IPS-18a (cell line): ENCODE results near the gene GUCD1.

Source experiments
- H3K27ac ChIP-seq: one replicate; pipeline ENCODE4 v1.5.1; 2013; ENCODE audit warnings: low read length
- H3K27me3 ChIP-seq: one replicate; pipeline ENCODE4 v1.6.1; 2013; ENCODE audit warnings: mild to moderate bottlenecking, low read length; ENCODE audit not compliant: control insufficient read depth, insufficient read depth
- H3K36me3 ChIP-seq: one replicate; pipeline ENCODE4 v1.6.1; 2013; ENCODE audit warnings: low read depth, low read length; ENCODE audit not compliant: control insufficient read depth
- H3K4me1 ChIP-seq: one replicate; pipeline ENCODE4 v1.6.1; 2013; ENCODE audit warnings: low read depth, low read length; ENCODE audit not compliant: control insufficient read depth
- H3K4me3 ChIP-seq: one replicate; pipeline ENCODE4 v1.5.1; 2013; ENCODE audit warnings: low read length
- H3K9ac ChIP-seq: one replicate; pipeline ENCODE4 v1.6.1; 2013; ENCODE audit warnings: mild to moderate bottlenecking, low read length, moderate library complexity
- H3K9me3 ChIP-seq: one replicate; pipeline ENCODE4 v1.6.1; 2013; ENCODE audit warnings: low read depth, low read length; ENCODE audit not compliant: control insufficient read depth

The GUCD1 gene

DNA sequence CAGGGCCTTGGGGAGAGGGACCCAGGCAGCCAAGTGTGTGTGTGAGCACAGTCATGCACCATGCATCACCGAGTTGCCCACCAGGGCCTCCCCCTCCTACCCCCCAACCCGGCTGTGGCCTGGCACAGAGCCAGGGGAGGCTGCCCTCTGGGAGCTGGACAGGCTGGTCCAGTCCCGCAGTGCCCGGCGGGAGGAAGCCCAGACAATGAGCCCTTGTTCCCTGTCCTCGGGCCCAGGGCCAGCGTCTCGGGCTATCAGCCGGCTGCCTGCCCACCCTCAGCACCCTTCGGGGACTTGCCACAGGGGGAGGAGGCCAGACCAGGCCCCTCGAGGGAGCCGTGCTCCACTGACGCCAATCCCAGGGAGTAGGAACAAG is 33.4 kb upstream of the GUCD1 start:
- Histone ChIP-seq H3K36me3 (peaks cover 6% of the 10 kb centered on the region), H3K9me3 (no peaks in the 10 kb centered on the region), H3K4me3 (no peak overlapping the region), H3K27ac (no peak overlapping the region), H3K9ac (no peak overlapping the region), H3K4me1 (peaks cover 5% of the 10 kb centered on the region), H3K27me3 (no peaks in the 10 kb centered on the region)

DNA sequence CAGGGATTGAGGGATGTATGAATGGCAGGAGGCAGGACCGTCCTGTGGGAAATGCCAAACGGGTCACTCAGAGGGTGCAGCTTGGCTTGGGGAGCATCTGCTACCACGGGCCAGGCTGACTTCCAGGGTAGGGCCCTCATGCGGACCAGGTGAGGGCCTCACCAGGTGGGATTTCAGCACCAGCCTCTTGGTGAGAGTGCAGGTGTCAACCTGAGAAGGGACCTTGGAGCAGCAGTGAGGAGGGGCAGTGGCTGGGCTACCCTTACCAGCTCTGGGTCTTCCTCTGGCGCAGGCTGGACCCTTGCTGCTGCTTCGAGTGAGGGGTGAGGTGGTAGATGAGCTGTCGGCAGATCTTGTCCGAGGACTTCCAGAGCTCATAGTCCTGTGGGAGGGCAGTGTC is 33.0 kb upstream of the GUCD1 start:
- H3K36me3 ChIP-seq = peaks cover 6% of the 10 kb centered on the region
- H3K9me3 ChIP-seq = no peaks in the 10 kb centered on the region
- H3K4me3 ChIP-seq = no peak overlapping the region
- H3K9ac ChIP-seq = no peak overlapping the region
- no peaks in the 10 kb centered on the region for H3K27me3 ChIP-seq
- H3K4me1 ChIP-seq = peaks cover 5% of the 10 kb centered on the region
- H3K27ac ChIP-seq = no peak overlapping the region

GRCh38 chr22:24587251-24587650 is 32.3 kb upstream of the GUCD1 start:
- H3K27me3 ChIP-seq = no peaks in the 10 kb centered on the region
- no peak overlapping the region for H3K4me3 ChIP-seq
- H3K36me3 ChIP-seq = peaks cover 6% of the 10 kb centered on the region
- H3K27ac ChIP-seq = no peak overlapping the region
- no peaks in the 10 kb centered on the region for H3K9me3 ChIP-seq
- no peak overlapping the region for H3K9ac ChIP-seq
- peaks cover 4% of the 10 kb centered on the region for H3K4me1 ChIP-seq

DNA sequence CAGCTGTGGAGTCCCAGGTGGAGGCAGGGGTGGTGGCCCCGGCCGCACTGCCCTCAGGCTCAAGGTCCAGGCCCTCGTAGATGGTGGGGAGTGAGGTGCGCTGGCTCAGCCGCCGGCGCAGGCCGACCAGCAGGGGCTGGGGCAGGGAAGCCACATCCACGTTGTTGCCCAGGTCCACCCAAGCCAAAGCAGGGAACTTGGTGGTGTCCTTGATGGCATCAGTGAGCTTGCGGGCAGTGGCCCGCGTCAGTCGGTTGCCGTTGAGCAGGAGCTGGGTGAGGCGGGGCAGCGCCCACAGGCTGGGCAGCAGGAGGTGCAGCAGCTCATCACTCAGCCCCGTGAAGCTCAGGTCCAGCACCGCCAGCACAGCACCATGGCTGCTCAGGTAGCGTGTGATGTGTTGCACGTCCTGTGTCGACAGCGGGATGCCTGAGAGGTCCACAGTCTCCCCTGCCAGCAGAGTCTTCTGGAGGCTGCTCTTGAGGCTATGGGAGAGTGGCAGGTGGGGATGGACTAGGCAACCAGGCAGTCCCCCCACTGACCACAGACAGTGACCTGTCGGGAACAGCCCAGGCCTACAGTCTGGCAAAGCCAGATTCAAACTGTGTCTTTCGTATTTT is 31.1 kb upstream of the GUCD1 start:
- Histone ChIP-seq H3K27ac (no peak overlapping the region), H3K36me3 (peaks cover 6% of the 10 kb centered on the region)

GRCh38 chr22:24585461-24585860 is 30.5 kb upstream of the GUCD1 start:
- Histone ChIP-seq H3K9me3 (no peaks in the 10 kb centered on the region), H3K4me3 (no peak overlapping the region), H3K9ac (no peak overlapping the region), H3K4me1 (no peaks in the 10 kb centered on the region), H3K27me3 (no peaks in the 10 kb centered on the region), H3K27ac (no peak overlapping the region), H3K36me3 (peaks cover 6% of the 10 kb centered on the region)

More for the DNA sequence above, 31.1 kb upstream of the GUCD1 start:
- H3K4me3 ChIP-seq = no peak overlapping the region
- no peaks in the 10 kb centered on the region for H3K4me1 ChIP-seq
- no peak overlapping the region for H3K9ac ChIP-seq
- H3K27me3 ChIP-seq = no peaks in the 10 kb centered on the region
- H3K9me3 ChIP-seq = no peaks in the 10 kb centered on the region

GRCh38 chr22:24584871-24585411 is 30.0 kb upstream of the GUCD1 start:
- no peaks in the 10 kb centered on the region for H3K27me3 ChIP-seq
- H3K27ac ChIP-seq = no peak overlapping the region
- H3K4me3 ChIP-seq = no peak overlapping the region
- no peaks in the 10 kb centered on the region for H3K4me1 ChIP-seq
- H3K9ac ChIP-seq = no peak overlapping the region
- H3K36me3 ChIP-seq = peaks cover 6% of the 10 kb centered on the region
- no peaks in the 10 kb centered on the region for H3K9me3 ChIP-seq

DNA sequence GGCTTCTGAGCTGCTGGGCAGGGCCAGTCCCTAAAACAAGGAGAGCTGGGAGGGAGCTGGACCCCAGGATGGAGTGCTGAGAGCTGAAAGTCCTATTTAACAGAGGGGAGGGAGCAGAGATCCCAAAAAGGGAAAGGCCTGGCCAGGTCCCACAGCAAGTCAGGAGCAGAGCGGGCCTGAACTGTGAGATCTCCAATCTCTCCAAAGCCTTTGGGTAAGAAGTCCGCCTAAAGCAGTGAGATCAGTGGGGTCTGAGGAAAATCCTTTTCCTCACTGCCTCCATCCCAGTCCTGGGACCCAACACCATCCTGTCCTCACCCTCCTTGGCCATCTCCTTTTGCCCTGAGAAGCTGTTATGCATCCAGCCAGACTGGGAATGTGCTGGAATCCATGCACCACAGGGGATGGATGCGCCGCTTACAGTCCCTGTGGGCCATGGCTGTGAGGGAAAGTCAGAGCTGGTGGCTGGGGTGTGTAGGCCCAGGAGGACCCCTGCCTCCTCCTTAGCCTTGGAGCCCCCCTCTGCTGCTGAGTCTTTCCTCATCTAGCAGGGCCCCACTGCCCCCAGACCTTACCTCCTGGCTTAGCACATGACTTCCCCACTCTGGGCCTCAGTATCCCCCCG is 29.3 kb upstream of the GUCD1 start:
- Histone ChIP-seq H3K36me3 (peaks cover 6% of the 10 kb centered on the region), H3K27ac (no peak overlapping the region), H3K27me3 (no peaks in the 10 kb centered on the region), H3K4me3 (no peak overlapping the region), H3K4me1 (no peaks in the 10 kb centered on the region), H3K9me3 (no peaks in the 10 kb centered on the region), H3K9ac (no peak overlapping the region)

- Histone ChIP-seq H3K9me3 (no peaks in the 10 kb centered on the region), H3K27me3 (no peaks in the 10 kb centered on the region), H3K4me3 (no peak overlapping the region), H3K27ac (no peak overlapping the region), H3K9ac (no peak overlapping the region), H3K4me1 (no peaks in the 10 kb centered on the region), H3K36me3 (peaks cover 6% of the 10 kb centered on the region)
Measured at GRCh38 chr22:24583221-24584165, 28.6 kb upstream of the GUCD1 start.

- Histone ChIP-seq H3K4me1 (no peaks in the 10 kb centered on the region), H3K36me3 (no peaks in the 10 kb centered on the region), H3K9me3 (no peaks in the 10 kb centered on the region), H3K4me3 (no peak overlapping the region), H3K9ac (no peak overlapping the region), H3K27me3 (no peaks in the 10 kb centered on the region), H3K27ac (no peak overlapping the region)
Measured at GRCh38 chr22:24582056-24582814, 27.3 kb upstream of the GUCD1 start.

- H3K36me3 ChIP-seq = no peaks in the 10 kb centered on the region
- no peaks in the 10 kb centered on the region for H3K9me3 ChIP-seq
- no peak overlapping the region for H3K4me3 ChIP-seq
- H3K9ac ChIP-seq = no peak overlapping the region
- no peak overlapping the region for H3K27ac ChIP-seq
- no peaks in the 10 kb centered on the region for H3K4me1 ChIP-seq
- H3K27me3 ChIP-seq = no peaks in the 10 kb centered on the region
Measured at GRCh38 chr22:24580276-24580675, 25.3 kb upstream of the GUCD1 start.

DNA sequence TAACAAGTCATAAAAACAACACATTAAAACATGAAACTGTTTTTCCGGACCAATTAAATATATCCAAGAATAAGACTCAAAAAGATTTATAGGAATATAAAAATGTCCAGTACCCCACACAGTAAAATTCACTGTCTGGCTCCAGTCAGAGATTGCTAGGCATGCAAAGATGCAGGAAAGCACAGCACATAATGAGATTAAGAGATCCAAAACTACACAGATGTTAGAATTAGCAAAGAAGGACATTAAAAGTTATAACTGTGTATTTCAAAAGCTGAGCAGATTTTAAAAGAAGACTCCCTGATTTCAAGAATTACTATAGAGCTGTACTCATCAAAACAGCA is 24.3 kb upstream of the GUCD1 start:
- H3K9ac ChIP-seq = no peak overlapping the region
- H3K27me3 ChIP-seq = no peaks in the 10 kb centered on the region
- no peaks in the 10 kb centered on the region for H3K4me1 ChIP-seq
- H3K4me3 ChIP-seq = no peak overlapping the region
- H3K9me3 ChIP-seq = no peaks in the 10 kb centered on the region
- H3K36me3 ChIP-seq = peaks cover 2% of the 10 kb centered on the region
- H3K27ac ChIP-seq = no peak overlapping the region
